ENCODE results near the gene MYL7.
"Not testable (repeated sequence)": the region's sequence is repeated elsewhere in the genome, so short reads cannot be mapped to it uniquely, and the experiment has no call there.

The MYL7 gene

DNA sequence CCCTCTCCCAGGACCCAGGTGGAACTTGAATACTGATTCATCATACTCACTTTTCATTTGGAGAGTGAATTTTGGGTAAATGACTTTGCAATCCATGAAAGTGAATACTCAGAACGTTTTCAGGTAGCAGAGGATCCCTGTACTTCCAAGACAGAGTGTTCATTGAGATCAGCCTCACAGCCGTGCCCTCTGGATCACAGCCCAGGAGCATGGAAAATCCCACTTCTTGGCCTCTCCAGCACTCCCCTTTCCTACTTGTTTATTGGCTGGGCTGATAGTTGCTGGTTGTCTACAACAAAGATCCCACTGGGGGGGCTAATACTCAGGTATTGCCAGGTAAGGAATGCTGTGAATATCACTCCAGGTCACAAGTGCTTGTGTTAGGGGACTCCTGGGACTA is 42.3 kb upstream of the MYL7 start:
- Histone ChIP-seq H3K27ac (ENCODE audit: low read length) (no peak overlapping the region), H3K9ac (ENCODE audit: low read length in 2 of 2) (no peak overlapping the region), H3K27me3 (ENCODE audit: control insufficient read depth in 1 of 2, insufficient read depth in 2 of 2, low read length in 2 of 2) (no peaks in the 10 kb centered on the region), H3K4me3 (ENCODE audit: low read length in 2 of 2) (no peak overlapping the region), H3K9me3 (ENCODE audit: control insufficient read depth in 2 of 2, low read length in 2 of 2) (peaks cover 0 to 6% of the 10 kb centered on the region in 2 donors), H3K36me3 (ENCODE audit: control insufficient read depth in 2 of 2, insufficient read depth in 2 of 2, low read length in 2 of 2) (no peaks in the 10 kb centered on the region), H3K4me1 (ENCODE audit: control insufficient read depth, insufficient read depth, low read length) (no peaks in the 10 kb centered on the region)

DNA sequence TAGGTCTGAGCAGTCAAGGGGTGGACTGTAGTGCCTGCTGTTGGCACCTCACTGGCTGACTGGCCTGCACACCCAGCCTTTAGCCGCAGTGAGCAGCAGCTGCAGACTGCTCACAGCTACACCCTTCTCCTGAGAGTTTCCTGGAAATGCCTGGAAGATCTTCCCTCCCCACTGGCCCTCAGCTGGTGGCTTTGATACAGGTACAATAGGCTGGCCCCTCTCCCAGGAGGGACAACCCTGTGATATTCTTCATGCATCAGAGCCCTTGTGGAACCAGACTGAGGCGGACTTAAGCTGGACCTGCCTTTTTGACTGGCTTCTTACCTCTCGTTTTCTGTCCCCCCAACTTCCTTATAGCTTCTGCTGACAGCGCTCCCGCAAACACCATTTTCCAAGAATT is 41.7 kb upstream of the MYL7 start:
- H3K27ac ChIP-seq (ENCODE audit: low read length) = no peak overlapping the region

DNA sequence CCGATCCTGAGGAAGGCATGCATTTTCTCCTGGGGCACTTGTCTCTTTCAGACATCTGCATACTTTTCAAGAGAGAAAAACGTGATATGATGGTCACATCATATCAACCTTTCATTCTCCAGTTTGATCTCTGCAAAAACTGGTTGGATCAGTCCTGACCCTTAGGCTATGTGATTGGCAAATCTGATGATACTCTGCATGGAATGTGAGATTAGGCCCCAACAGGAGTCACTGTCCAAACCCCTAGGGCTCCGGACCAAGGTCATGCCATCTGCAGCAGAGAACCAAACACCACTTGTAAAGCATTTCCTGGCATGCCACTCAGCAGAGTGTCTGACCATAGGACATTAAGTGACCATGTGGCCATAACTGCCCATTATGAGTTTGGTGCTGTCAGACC is 39.5 kb upstream of the MYL7 start:
- Histone ChIP-seq H3K9ac (ENCODE audit: low read length in 2 of 2) (no peak overlapping the region), H3K27me3 (ENCODE audit: control insufficient read depth in 1 of 2, insufficient read depth in 2 of 2, low read length in 2 of 2) (peaks cover 2 to 4% of the 10 kb centered on the region in 2 donors), H3K4me3 (ENCODE audit: low read length in 2 of 2) (no peak overlapping the region), H3K27ac (ENCODE audit: low read length) (no peak overlapping the region), H3K9me3 (ENCODE audit: control insufficient read depth in 2 of 2, low read length in 2 of 2) (peaks cover 0 to 6% of the 10 kb centered on the region in 2 donors), H3K36me3 (ENCODE audit: control insufficient read depth in 2 of 2, insufficient read depth in 2 of 2, low read length in 2 of 2) (no peaks in the 10 kb centered on the region), H3K4me1 (ENCODE audit: control insufficient read depth, insufficient read depth, low read length) (no peaks in the 10 kb centered on the region)

More for the DNA sequence above, 41.7 kb upstream of the MYL7 start:
- no peaks in the 10 kb centered on the region for H3K4me1 ChIP-seq (ENCODE audit: control insufficient read depth, insufficient read depth, low read length)
- H3K36me3 ChIP-seq (ENCODE audit: control insufficient read depth in 2 of 2, insufficient read depth in 2 of 2, low read length in 2 of 2) = no peaks in the 10 kb centered on the region
- H3K9ac ChIP-seq (ENCODE audit: low read length in 2 of 2) = no peak overlapping the region
- no peak overlapping the region for H3K4me3 ChIP-seq (ENCODE audit: low read length in 2 of 2)
- peaks cover 0 to 6% of the 10 kb centered on the region in 2 donors for H3K9me3 ChIP-seq (ENCODE audit: control insufficient read depth in 2 of 2, low read length in 2 of 2)
- H3K27me3 ChIP-seq (ENCODE audit: control insufficient read depth in 1 of 2, insufficient read depth in 2 of 2, low read length in 2 of 2) = peaks cover 0 to 2% of the 10 kb centered on the region in 2 donors

DNA sequence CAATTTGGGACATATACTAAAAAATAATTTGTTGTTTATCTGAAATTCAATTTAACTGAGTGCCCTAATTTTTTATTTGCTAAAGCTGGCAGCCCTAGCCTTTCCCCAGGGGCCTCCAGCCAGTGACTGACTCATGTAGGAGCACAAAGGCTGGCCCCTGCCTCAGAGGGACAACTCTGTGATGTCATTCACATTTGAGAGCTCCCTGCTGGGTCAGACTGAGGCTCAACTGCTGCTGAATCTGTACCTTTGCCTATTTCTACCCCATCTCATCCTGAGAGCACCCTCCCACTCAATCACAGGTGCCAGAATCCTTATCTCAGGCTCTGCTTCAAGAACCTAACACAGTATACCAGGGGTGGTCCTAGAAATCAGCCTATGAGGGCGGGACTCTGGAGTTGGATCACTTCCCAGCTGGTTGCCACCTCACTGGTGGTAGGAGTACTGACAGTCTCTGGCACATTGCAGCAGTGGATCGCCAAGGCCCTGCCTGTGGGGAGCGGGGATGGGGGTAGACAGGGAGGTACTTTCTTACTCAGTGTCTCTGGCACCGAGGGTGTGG is 36.5 kb upstream of the MYL7 start:
- Histone ChIP-seq H3K4me3 (ENCODE audit: low read length in 2 of 2) (no peak overlapping the region), H3K27me3 (ENCODE audit: control insufficient read depth in 1 of 2, insufficient read depth in 2 of 2, low read length in 2 of 2) (peaks cover 2 to 4% of the 10 kb centered on the region in 2 donors), H3K36me3 (ENCODE audit: control insufficient read depth in 2 of 2, insufficient read depth in 2 of 2, low read length in 2 of 2) (no peaks in the 10 kb centered on the region), H3K9me3 (ENCODE audit: control insufficient read depth in 2 of 2, low read length in 2 of 2) (peaks cover 0 to 6% of the 10 kb centered on the region in 2 donors), H3K9ac (ENCODE audit: low read length in 2 of 2) (no peak overlapping the region), H3K4me1 (ENCODE audit: control insufficient read depth, insufficient read depth, low read length) (no peaks in the 10 kb centered on the region), H3K27ac (ENCODE audit: low read length) (no peak overlapping the region)

DNA sequence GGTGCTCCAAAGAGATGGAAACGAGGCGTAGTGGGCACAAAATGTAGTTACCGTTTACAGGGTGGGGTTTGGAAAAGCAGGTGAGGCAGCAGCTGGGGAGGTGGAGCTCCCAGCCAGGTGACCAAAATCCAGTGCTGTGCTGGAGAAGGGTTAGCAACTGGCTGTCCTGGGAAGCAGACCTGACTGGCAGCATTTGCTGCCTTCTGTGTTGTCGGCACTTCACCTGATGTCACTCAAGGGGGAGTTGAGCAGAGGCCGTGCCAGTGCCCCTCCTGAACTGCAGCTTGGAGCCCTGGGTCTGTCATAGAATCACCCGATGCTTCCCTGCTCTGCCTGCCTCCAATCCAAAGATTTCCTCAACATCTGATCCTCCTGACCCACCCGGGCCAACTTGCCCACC is 35.4 kb upstream of the MYL7 start:
- no peak overlapping the region for H3K4me3 ChIP-seq (ENCODE audit: low read length in 2 of 2)

DNA sequence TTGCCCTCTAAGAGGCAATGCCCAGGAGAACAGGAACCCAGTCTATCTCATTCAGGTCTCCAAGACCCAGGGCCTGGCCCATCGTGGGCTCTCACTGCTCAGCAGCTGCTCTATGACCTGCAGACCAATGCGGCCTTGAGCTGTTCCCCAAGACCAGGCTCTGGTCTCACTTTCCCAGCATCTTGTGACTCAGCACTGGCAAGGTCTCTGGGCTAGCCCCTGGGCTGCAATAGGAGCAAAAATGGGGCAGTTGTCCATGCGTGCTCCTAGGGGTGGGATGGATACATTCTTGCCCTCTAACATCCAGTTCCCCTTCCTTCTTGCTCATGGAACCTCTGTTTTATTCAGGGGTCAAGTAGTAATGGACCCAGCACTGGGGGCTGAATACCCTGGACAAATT is 34.6 kb upstream of the MYL7 start:
- no peak overlapping the region for H3K9ac ChIP-seq (ENCODE audit: low read length in 2 of 2)
- H3K27ac ChIP-seq (ENCODE audit: low read length) = no peak overlapping the region
- H3K27me3 ChIP-seq (ENCODE audit: control insufficient read depth in 1 of 2, insufficient read depth in 2 of 2, low read length in 2 of 2) = peaks cover 2 to 4% of the 10 kb centered on the region in 2 donors
- H3K4me1 ChIP-seq (ENCODE audit: control insufficient read depth, insufficient read depth, low read length) = no peaks in the 10 kb centered on the region
- no peaks in the 10 kb centered on the region for H3K36me3 ChIP-seq (ENCODE audit: control insufficient read depth in 2 of 2, insufficient read depth in 2 of 2, low read length in 2 of 2)
- no peak overlapping the region for H3K4me3 ChIP-seq (ENCODE audit: low read length in 2 of 2)
- no peaks in the 10 kb centered on the region for H3K9me3 ChIP-seq (ENCODE audit: control insufficient read depth in 2 of 2, low read length in 2 of 2)

More for the DNA sequence above, 35.4 kb upstream of the MYL7 start:
- Histone ChIP-seq H3K27me3 (ENCODE audit: control insufficient read depth in 1 of 2, insufficient read depth in 2 of 2, low read length in 2 of 2) (peaks cover 2 to 4% of the 10 kb centered on the region in 2 donors), H3K4me1 (ENCODE audit: control insufficient read depth, insufficient read depth, low read length) (no peaks in the 10 kb centered on the region), H3K9me3 (ENCODE audit: control insufficient read depth in 2 of 2, low read length in 2 of 2) (no peaks in the 10 kb centered on the region), H3K9ac (ENCODE audit: low read length in 2 of 2) (no peak overlapping the region), H3K27ac (ENCODE audit: low read length) (no peak overlapping the region), H3K36me3 (ENCODE audit: control insufficient read depth in 2 of 2, insufficient read depth in 2 of 2, low read length in 2 of 2) (no peaks in the 10 kb centered on the region)

DNA sequence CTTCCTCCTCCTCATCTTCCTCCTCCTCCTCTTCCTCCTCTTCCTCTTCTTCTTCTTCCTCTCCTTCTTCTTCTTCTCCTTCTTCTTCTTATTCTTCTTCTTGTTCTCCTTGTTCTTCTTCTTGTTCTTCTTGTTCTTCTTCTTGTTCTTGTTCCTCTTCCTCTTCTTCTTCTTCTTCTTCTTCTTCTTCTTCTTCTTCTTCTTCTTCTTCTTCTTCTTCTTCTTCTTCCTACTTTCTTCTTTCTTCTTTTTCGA is 33.5 kb upstream of the MYL7 start:
- not testable (repeated sequence) for H3K27ac ChIP-seq (ENCODE audit: low read length); H3K36me3 ChIP-seq (ENCODE audit: control insufficient read depth in 2 of 2, insufficient read depth in 2 of 2, low read length in 2 of 2); H3K27me3 ChIP-seq (ENCODE audit: control insufficient read depth in 1 of 2, insufficient read depth in 2 of 2, low read length in 2 of 2); H3K4me3 ChIP-seq (ENCODE audit: low read length in 2 of 2); H3K4me1 ChIP-seq (ENCODE audit: control insufficient read depth, insufficient read depth, low read length); H3K9me3 ChIP-seq (ENCODE audit: control insufficient read depth in 2 of 2, low read length in 2 of 2); H3K9ac ChIP-seq (ENCODE audit: low read length in 2 of 2)

DNA sequence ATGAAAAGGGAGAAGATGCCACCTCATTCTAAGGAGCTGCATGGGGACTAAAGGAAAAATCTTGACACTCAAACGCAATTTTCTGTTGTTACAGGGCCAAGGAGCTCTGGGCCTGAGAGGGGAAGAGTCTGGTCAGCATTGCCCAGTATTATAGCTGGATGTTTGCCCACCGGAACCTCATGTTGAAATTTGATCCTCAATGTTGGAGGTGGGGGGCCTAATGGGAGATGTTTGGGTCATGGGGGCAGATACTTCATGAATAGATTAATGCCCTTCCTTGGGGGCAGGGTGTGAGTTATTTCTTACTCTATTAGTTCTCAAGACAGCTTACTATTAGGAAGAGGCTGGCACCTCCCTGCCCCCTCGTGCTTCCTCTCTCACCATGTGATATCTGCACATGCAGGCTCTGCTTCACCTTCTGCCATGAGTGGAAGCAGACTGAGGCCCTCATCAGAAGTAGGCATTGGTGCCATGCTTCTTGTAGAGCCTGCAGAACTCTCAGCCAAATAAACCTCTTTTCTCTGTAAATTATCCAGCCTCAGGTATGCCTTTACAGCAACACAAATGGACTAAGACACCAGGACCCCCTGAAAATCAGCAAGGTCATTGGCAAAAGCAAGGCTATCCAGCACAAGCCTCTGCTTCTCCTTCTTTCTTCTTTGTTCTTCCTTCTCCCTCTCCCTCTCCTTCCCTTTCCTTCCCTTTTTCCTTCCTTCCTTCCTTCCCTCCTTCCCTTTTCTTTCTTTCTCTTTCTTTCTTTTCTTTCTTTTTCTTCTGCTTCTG is 33.0 kb upstream of the MYL7 start:
- Histone ChIP-seq H3K9me3 (ENCODE audit: control insufficient read depth in 2 of 2, low read length in 2 of 2) (no peaks in the 10 kb centered on the region), H3K27me3 (ENCODE audit: control insufficient read depth in 1 of 2, insufficient read depth in 2 of 2, low read length in 2 of 2) (peaks cover 2 to 4% of the 10 kb centered on the region in 2 donors), H3K27ac (ENCODE audit: low read length) (no peak overlapping the region), H3K4me3 (ENCODE audit: low read length in 2 of 2) (no peak overlapping the region), H3K36me3 (ENCODE audit: control insufficient read depth in 2 of 2, insufficient read depth in 2 of 2, low read length in 2 of 2) (no peaks in the 10 kb centered on the region), H3K4me1 (ENCODE audit: control insufficient read depth, insufficient read depth, low read length) (no peaks in the 10 kb centered on the region), H3K9ac (ENCODE audit: low read length in 2 of 2) (no peak overlapping the region)

DNA sequence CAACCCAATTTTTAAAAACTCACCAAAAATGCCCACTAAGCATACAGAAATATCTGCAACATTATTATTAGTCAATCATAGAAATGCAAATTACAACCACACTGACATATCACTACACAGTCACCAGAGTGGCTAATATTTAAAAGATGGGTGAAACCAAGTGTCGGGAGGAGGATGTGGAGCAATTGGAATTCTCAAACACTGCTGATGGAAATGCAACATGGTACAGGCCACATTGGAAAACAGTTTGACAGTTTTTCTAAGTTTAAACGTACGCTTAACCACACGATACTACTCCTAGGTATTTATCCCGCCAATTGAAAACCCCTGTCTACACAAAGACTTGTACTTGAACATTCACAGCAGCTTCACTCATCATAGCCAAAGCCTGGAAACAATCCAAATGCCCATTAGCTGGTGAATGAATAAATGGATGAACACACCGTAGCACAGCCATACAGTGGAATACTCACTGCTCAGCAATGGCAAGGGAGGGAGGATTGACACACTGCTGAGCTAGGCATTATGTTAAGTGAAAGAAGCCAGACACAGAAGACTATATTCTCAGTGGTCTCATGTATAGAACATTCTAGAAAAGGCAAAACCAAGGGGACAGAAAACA is 31.8 kb upstream of the MYL7 start:
- no peaks in the 10 kb centered on the region for H3K4me1 ChIP-seq (ENCODE audit: control insufficient read depth, insufficient read depth, low read length)
- peaks cover 3 to 4% of the 10 kb centered on the region in 2 donors for H3K27me3 ChIP-seq (ENCODE audit: control insufficient read depth in 1 of 2, insufficient read depth in 2 of 2, low read length in 2 of 2)
- no peak overlapping the region for H3K9ac ChIP-seq (ENCODE audit: low read length in 2 of 2)
- no peaks in the 10 kb centered on the region for H3K9me3 ChIP-seq (ENCODE audit: control insufficient read depth in 2 of 2, low read length in 2 of 2)
- no peak overlapping the region for H3K27ac ChIP-seq (ENCODE audit: low read length)
- H3K4me3 ChIP-seq (ENCODE audit: low read length in 2 of 2) = no peak overlapping the region
- H3K36me3 ChIP-seq (ENCODE audit: control insufficient read depth in 2 of 2, insufficient read depth in 2 of 2, low read length in 2 of 2) = no peaks in the 10 kb centered on the region

DNA sequence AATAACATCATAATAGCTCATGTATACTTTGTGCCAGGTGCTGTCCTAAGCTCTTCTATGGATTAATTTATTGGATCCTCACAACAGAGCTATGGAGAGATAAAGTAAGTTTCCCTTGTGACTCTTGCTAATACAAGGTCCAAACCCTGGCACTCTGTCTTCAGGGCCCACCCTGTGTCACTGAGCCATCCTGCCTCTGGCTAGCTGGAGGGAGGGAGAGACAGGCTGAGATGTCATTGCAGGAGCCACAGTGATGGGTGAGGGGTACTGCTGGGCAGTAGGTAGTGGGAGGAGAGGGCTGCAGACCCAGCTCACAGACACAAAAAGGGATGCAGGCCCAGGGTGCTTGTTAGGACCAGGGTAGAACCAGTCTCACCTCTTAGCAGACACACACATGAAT is 31.2 kb upstream of the MYL7 start:
- H3K27me3 ChIP-seq (ENCODE audit: control insufficient read depth in 1 of 2, insufficient read depth in 2 of 2, low read length in 2 of 2) = peaks cover 0 to 4% of the 10 kb centered on the region in 2 donors
- H3K9ac ChIP-seq (ENCODE audit: low read length in 2 of 2) = no peak overlapping the region
- H3K36me3 ChIP-seq (ENCODE audit: control insufficient read depth in 2 of 2, insufficient read depth in 2 of 2, low read length in 2 of 2) = no peaks in the 10 kb centered on the region
- H3K9me3 ChIP-seq (ENCODE audit: control insufficient read depth in 2 of 2, low read length in 2 of 2) = no peaks in the 10 kb centered on the region
- no peaks in the 10 kb centered on the region for H3K4me1 ChIP-seq (ENCODE audit: control insufficient read depth, insufficient read depth, low read length)
- no peak overlapping the region for H3K27ac ChIP-seq (ENCODE audit: low read length)
- H3K4me3 ChIP-seq (ENCODE audit: low read length in 2 of 2) = no peak overlapping the region

DNA sequence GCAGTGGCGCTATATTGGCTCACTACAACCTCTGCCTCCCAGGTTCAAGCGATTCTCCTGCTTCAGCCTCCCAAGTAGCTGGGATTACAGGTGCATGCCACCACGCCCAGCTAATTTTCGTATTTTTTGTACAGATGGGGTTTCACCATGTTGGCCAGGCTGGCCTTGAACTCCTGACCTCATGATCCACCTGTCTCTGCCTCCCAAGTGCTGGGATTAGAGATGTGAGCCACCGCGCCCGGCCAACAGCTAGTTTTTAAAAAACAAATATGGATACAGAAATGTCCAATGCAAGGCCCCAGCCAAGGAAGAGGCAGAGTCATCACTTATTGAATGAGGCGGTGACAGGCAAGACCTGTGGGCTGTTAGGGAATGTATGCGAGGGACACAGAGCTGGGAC is 30.8 kb upstream of the MYL7 start:
- H3K27me3 ChIP-seq (ENCODE audit: control insufficient read depth in 1 of 2, insufficient read depth in 2 of 2, low read length in 2 of 2); H3K27ac ChIP-seq (ENCODE audit: low read length); H3K9ac ChIP-seq (ENCODE audit: low read length in 2 of 2); H3K36me3 ChIP-seq (ENCODE audit: control insufficient read depth in 2 of 2, insufficient read depth in 2 of 2, low read length in 2 of 2); H3K4me1 ChIP-seq (ENCODE audit: control insufficient read depth, insufficient read depth, low read length); H3K4me3 ChIP-seq (ENCODE audit: low read length in 2 of 2); H3K9me3 ChIP-seq (ENCODE audit: control insufficient read depth in 2 of 2, low read length in 2 of 2): not testable (repeated sequence)
